ENCODE data around the gene LRP4. TPM values are rescaled to one million over a fixed set of nuclear protein-coding genes. Genes with fewer than 3 reads are reported as not detected.

Gene LRP4
- polyA plus RNA-seq, 3 donors, result not detected

DNA sequence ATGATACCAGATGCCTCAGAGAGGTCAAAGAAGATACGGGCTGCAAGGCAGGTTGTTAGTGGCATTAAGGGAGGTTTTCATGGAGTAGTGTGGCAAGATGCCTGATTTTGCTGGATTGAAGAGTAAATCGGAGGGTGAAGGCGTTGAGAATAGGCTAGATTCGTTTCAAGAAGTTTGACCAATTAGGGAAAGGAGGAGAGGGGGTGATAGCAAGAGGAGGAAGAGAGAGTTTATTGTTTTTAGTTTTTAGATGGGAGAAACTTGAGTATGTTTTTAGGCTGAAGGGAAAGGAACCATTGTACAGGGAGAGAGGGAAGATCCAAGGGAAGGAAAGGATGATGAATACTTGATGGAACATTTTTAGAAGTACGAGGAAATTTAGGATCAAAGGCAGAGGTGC, 34.7 kb upstream of the LRP4 start:
- Histone ChIP-seq H2AFZ (ENCODE audit: insufficient read depth, low read depth, low read length, poor library complexity, severe bottlenecking) (no peak overlapping the region), H3K27ac (ENCODE audit: low read depth in 1 of 2, low read length in 2 of 2) (no peak overlapping the region), H4K20me1 (ENCODE audit: insufficient read depth, low read length) (no peaks in the 10 kb centered on the region), H3K79me2 (ENCODE audit: insufficient read depth, low read length) (no peaks in the 10 kb centered on the region), H3K4me1 (ENCODE audit: control insufficient read depth in 1 of 2, insufficient read depth in 2 of 2, low read length in 2 of 2) (peaks cover 4 to 8% of the 10 kb centered on the region in 2 donors), H3K4me3 (replicated peaks in 1 of 3; ENCODE audit: low read depth in 2 of 3, low read length in 3 of 3) (no peak overlapping the region), H3K27me3 (ENCODE audit: control insufficient read depth in 2 of 2, insufficient read depth in 2 of 2, low read length in 2 of 2) (no peaks in the 10 kb centered on the region), H3K9ac (ENCODE audit: insufficient read depth, low read length, poor library complexity, severe bottlenecking) (no peak overlapping the region), H3K9me3 (replicated peaks in 1 of 2; ENCODE audit: control insufficient read depth in 1 of 2, insufficient read depth in 1 of 2, low read length in 2 of 2) (no peaks in the 10 kb centered on the region), H3K4me2 (replicated peaks; ENCODE audit: extremely low read depth, low read length, poor library complexity, severe bottlenecking) (no peak overlapping the region), H3K36me3 (replicated peaks in 1 of 2; ENCODE audit: control insufficient read depth in 1 of 2, insufficient read depth in 2 of 2, low read length in 2 of 2) (no peaks in the 10 kb centered on the region)
- Mint-ChIP-seq H3K27ac (peak overlapping the region in 3 of 7 donors; percentile 25 to 60 (median 39)), H3K36me3 (no peaks in the 10 kb centered on the region), H3K4me3 (no peak overlapping the region), H3K4me1 (peaks cover 16% of the 10 kb centered on the region), H3K9me3 (no peaks in the 10 kb centered on the region), H3K27me3 (ENCODE audit: low read depth in 3 of 3) (no peaks in the 10 kb centered on the region)
- DNase-seq, result no peak
- intact Hi-C loops (cut with micrococcal nuclease), result no loop called here
- TF ChIP-seq, protein P1, sequence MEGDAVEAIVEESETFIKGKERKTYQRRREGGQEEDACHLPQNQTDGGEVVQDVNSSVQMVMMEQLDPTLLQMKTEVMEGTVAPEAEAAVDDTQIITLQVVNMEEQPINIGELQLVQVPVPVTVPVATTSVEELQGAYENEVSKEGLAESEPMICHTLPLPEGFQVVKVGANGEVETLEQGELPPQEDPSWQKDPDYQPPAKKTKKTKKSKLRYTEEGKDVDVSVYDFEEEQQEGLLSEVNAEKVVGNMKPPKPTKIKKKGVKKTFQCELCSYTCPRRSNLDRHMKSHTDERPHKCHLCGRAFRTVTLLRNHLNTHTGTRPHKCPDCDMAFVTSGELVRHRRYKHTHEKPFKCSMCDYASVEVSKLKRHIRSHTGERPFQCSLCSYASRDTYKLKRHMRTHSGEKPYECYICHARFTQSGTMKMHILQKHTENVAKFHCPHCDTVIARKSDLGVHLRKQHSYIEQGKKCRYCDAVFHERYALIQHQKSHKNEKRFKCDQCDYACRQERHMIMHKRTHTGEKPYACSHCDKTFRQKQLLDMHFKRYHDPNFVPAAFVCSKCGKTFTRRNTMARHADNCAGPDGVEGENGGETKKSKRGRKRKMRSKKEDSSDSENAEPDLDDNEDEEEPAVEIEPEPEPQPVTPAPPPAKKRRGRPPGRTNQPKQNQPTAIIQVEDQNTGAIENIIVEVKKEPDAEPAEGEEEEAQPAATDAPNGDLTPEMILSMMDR (IDR thresholded peaks at IDR 0.05), result no peak
- 92% methylated on average over 4 of the region's 5 CpGs for WGBS (ENCODE audit: insufficient coverage)

DNA sequence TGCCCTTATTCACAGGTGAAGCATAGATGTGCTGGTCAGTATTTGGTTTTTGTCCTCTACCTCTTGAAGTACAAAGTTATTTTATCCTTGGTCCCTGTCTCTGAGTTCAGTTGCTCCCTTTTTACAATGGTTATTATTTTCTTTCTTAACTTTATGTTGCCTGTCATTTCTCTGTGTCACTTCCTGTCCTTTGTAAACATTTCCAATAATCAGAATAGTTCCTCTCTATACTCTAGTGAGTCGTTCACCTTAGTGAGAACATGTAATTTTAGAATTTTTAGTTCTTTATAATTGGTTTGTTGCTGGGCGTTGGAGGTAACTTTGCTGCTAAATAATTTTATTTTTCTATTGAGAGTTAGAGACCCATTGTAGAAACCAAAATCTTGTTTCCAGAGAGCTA, 34.2 kb upstream of the LRP4 start:
- H3K4me3 Mint-ChIP-seq, result no peak overlapping the region

More for the DNA sequence above, 34.2 kb upstream of the LRP4 start:
- Mint-ChIP-seq H3K36me3 (no peaks in the 10 kb centered on the region), H3K9me3 (no peaks in the 10 kb centered on the region), H3K27me3 (ENCODE audit: low read depth in 3 of 3) (no peaks in the 10 kb centered on the region), H3K4me1 (peaks cover 16% of the 10 kb centered on the region), H3K27ac (peak overlapping the region in 3 of 7 donors; percentile 24 to 36 (median 25))
- DNase-seq, result no peak
- TF ChIP-seq, protein P1 (IDR thresholded peaks at IDR 0.05), result no peak
- Histone ChIP-seq H3K27ac (ENCODE audit: low read depth in 1 of 2, low read length in 2 of 2) (no peak overlapping the region), H3K27me3 (ENCODE audit: control insufficient read depth in 2 of 2, insufficient read depth in 2 of 2, low read length in 2 of 2) (no peaks in the 10 kb centered on the region), H3K36me3 (replicated peaks in 1 of 2; ENCODE audit: control insufficient read depth in 1 of 2, insufficient read depth in 2 of 2, low read length in 2 of 2) (no peaks in the 10 kb centered on the region), H3K4me3 (replicated peaks in 1 of 3; ENCODE audit: low read depth in 2 of 3, low read length in 3 of 3) (no peak overlapping the region), H3K79me2 (ENCODE audit: insufficient read depth, low read length) (no peaks in the 10 kb centered on the region), H3K9ac (ENCODE audit: insufficient read depth, low read length, poor library complexity, severe bottlenecking) (no peak overlapping the region), H3K9me3 (replicated peaks in 1 of 2; ENCODE audit: control insufficient read depth in 1 of 2, insufficient read depth in 1 of 2, low read length in 2 of 2) (no peaks in the 10 kb centered on the region), H3K4me2 (replicated peaks; ENCODE audit: extremely low read depth, low read length, poor library complexity, severe bottlenecking) (no peak overlapping the region), H4K20me1 (ENCODE audit: insufficient read depth, low read length) (no peaks in the 10 kb centered on the region), H3K4me1 (ENCODE audit: control insufficient read depth in 1 of 2, insufficient read depth in 2 of 2, low read length in 2 of 2) (peaks cover 4 to 8% of the 10 kb centered on the region in 2 donors), H2AFZ (ENCODE audit: insufficient read depth, low read depth, low read length, poor library complexity, severe bottlenecking) (no peak overlapping the region)
- intact Hi-C loops (cut with micrococcal nuclease), result no loop called here
- WGBS (ENCODE audit: insufficient coverage), result no CpG with 5 or more reads among the region's 2 CpGs

Data from CD14-positive monocyte (primary cell).